Measurements from ENCODE around the gene B4GAT1.

The B4GAT1 gene

DNA sequence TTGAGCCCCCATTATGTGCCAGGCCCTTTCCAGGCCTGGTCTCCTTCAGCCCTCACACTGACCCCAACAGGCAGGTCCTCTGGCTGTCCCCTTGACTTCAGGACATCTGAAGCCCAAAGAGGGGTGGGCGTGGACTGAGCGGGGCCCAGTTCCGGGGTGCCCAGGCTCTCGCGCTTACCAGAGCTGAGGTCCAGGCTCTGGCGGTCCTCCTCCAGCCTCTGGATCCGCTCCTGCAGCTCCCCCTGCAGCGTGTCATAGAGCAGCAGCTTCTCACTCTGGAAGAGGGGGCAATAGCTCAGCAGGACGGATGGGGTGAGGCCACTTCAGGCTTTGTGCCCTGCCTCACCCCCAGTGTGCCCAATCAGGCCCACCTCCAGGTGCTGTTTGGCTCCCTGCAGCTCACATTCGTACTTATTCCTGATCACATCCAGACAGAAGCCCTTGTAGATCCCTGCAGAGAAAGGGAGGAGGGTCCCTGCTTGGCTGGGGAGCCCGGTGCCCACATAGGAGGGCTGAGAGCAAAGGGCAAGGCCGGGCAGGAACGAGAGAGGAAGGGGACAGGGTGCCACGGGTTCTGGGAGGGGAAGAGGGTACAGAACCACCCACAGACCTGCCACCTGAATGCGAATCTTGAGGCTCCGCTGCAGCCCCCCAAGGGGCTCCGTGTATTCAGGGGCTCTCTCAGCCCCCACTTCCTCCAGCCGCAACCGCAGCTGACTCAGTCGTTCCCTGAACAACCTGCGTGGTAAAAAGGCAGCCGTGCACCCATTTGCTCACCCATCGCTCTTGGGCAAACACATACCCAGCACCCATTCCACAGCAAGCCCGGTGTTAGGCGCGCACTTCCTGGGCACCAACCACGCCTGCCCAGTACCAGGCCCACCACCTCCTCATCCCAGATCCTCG lies 6.6 kb downstream of the B4GAT1 start:
- ChIA-PET CTCF (interaction anchor here (1.3 to 2.1 kb wide), 2 partner anchors 12 to 29 kb away, joined by 3 to 15 read pairs; no protein-coding TSS in a partner anchor), POLR2A (no interaction called here)
- TF ChIP-seq, protein P1, sequence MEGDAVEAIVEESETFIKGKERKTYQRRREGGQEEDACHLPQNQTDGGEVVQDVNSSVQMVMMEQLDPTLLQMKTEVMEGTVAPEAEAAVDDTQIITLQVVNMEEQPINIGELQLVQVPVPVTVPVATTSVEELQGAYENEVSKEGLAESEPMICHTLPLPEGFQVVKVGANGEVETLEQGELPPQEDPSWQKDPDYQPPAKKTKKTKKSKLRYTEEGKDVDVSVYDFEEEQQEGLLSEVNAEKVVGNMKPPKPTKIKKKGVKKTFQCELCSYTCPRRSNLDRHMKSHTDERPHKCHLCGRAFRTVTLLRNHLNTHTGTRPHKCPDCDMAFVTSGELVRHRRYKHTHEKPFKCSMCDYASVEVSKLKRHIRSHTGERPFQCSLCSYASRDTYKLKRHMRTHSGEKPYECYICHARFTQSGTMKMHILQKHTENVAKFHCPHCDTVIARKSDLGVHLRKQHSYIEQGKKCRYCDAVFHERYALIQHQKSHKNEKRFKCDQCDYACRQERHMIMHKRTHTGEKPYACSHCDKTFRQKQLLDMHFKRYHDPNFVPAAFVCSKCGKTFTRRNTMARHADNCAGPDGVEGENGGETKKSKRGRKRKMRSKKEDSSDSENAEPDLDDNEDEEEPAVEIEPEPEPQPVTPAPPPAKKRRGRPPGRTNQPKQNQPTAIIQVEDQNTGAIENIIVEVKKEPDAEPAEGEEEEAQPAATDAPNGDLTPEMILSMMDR (IDR thresholded peaks at IDR 0.05; ENCODE audit: control extremely low read depth, extremely low read depth, low read depth, missing control alignments), result no peak
- DNase-seq (ENCODE audit: extremely low spot score), result no peak

DNA sequence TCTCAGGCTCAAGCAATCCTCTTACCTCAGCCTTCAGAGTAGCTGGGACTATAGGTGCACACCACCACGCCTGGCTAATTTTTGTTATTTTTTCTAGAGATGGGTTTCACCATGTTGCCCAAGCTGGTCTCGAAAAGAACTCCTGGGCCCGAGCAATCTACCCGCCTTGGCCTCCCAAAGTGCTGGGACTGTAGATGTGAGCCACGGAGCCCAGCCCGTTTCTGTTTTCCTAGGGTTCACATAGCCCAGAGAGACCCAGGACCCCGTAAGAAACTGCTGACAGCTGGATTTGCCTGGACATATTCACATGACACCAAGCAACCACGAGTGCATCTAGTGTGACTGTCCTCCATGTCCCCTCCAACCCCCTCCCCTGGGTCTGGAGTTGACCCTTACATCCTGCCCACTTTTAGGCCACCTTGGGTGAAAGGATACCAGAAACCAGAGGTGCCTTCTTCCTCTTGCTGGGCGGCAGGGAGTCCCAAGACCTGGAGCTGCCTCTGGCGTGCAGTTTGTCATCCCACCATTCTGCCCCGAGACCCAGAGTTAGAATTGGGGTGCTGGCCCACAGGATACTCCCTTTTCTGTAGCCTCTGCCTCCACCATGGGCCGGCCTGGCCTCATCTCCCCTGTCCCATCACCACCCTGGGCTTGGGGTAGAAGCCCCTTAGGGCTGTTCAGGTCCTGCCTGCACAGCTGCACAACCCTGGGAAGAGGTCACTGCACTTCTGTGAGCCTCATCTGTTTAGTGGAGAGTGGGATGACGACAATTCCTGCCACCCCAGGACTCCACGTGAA lies 7.5 kb downstream of the B4GAT1 start:
- DNase-seq (ENCODE audit: extremely low spot score), result no peak
- TF ChIP-seq, protein P1 (IDR thresholded peaks at IDR 0.05; ENCODE audit: control extremely low read depth, extremely low read depth, low read depth, missing control alignments), result no peak
- POLR2A ChIA-PET, result no interaction called here
- CTCF ChIA-PET, result interaction anchor here (1.0 to 2.1 kb wide), 5 partner anchors 7 to 54 kb away, joined by 3 to 15 read pairs (median 3); partner anchors contain the start of gene B4GAT1

DNA sequence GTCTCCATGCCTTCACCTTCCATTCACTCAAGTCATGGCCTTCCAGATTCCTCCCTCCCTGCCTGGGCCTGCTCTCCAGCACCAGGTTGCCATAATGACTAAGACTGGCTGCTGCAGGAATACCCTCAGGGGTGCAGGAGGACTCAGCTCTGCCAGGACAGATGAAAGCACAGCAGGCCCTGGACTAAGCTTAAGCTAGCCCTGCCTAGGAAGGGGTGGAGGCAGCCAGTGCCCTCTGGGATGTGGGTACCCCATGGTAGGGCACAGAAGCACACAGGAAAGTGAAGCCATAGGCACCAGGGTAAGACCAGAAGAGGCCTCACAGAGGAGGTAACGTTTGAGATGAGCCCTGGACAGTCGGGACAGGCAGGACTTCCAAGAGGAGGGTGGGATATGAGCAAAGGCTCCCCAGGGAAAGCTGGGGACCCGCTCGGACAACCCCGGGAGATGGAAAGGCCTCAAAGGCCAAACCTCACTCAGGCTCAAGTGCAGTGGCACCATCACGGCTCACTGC lies 8.2 kb downstream of the B4GAT1 start:
- DNase-seq (ENCODE audit: extremely low spot score), result no peak
- POLR2A ChIA-PET, result no interaction called here
- CTCF ChIA-PET, result interaction anchor here (1.0 to 2.1 kb wide), 5 partner anchors 8 to 53 kb away, joined by 3 to 15 read pairs (median 3); partner anchors contain the start of gene B4GAT1
- TF ChIP-seq, protein P1 (IDR thresholded peaks at IDR 0.05; ENCODE audit: control extremely low read depth, extremely low read depth, low read depth, missing control alignments), result no peak

DNA sequence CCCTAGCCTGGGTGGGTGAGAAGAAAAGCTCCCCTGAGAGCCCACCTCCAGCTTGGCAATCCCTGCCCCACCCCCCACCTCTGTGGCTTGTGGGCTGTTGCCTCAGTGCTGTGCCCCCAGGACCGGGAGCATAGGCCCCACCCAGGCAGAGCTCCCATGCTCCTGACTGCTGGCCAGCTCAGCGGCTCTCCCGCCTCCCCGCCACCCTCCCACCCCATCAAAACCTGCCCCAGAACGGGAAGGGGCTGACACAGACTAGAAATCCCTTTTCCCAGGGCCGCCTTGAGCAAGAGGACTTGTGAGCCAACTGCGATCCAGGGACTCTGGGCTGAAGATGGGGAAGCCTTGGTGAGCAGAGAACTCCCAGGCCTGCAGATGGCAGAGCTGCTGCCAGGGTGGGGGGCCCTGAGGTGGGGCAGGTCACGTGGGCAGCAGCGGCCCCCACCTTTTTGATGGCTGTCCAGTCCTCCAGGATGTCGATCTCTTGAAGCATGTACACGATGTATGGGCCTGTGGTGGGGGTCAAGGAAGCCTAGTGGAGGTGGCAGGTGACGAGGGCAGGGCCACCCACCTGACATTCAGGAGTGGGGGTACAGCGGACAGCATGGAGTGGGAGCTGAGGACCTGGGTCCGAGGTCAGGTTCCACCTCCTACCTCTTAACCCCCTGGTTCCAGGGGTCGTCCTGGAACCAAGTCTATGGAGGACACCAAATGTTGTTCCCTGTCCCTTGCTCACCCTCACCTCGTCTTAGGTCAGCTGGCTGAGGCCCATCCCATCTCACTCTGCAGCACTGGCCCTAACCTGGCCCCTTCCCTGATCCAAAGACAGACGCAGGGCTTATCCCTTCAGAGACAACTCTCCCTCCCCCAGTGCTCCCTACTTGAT lies 8.9 kb downstream of the B4GAT1 start:
- CTCF ChIA-PET, result interaction anchor here (0.7 to 1.8 kb wide), 10 partner anchors 9 to 70 kb away, joined by 3 to 6 read pairs (median 4); partner anchors contain the start of gene B4GAT1
- POLR2A ChIA-PET, result no interaction called here
- no peak for DNase-seq (ENCODE audit: extremely low spot score)
- TF ChIP-seq, protein P1 (IDR thresholded peaks at IDR 0.05; ENCODE audit: control extremely low read depth, extremely low read depth, low read depth, missing control alignments), result no peak

DNA sequence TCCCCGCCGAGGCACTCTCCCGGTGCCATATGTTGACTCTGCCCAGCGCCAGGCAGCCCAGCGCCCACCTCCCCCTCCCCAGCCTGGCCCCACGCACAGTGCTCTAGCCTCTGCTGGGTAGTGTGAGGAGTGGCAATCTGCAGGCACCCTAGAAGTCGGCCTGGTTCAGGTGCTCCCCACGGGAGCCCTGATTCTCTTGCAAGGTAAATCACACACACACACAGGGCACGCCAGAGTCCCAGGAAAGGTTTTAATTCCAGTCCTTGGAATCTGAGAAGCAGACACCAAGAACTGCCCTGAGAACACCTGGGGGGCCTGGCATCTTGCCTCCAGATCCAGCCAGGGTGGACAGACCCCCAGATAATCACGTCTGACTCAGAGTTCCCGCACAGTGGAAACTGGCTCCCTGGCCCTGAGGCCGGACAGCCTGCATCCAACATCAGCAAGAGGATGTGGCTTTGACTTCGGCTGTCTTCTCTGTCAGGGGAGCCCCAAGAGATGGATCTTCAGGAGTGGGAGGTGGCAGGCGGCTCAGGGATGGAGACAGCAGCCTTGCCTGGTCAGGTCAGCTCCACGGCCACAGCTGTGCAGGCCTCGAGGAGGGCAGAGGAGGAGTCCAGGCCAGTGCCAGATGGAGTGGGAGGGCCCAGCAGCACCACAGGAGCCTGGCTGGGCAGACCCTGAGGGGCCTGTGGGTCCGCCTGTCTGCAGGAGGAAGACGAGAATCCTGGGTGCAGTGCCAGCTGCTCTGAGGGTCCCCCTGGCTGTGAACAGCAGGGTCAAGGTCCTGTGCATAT lies 10.1 kb downstream of the B4GAT1 start:
- TF ChIP-seq, protein P1 (IDR thresholded peaks at IDR 0.05; ENCODE audit: control extremely low read depth, extremely low read depth, low read depth, missing control alignments), result no peak
- DNase-seq (ENCODE audit: extremely low spot score), result no peak
- CTCF ChIA-PET, result interaction anchor here (0.7 to 8.7 kb wide), 8 partner anchors 25 to 115 kb away, joined by 3 to 126 read pairs (median 4); no protein-coding TSS in a partner anchor
- POLR2A ChIA-PET, result no interaction called here

Measured in GM10248 (cell line).